Adrenal gland (tissue), 19 donors: ENCODE data around the gene HOXB8. TPM values are rescaled to one million over a fixed set of nuclear protein-coding genes. Genes with fewer than 3 reads are reported as not detected.

Source experiments
- DNase-seq, 7 donors: peaks; one replicate each; pipeline ENCODE4 v3.0.0-alpha.2; 2019 to 2020
- H3K27ac ChIP-seq, 5 donors: fragments of 200-600 bp; sonication (generic) in 4 of 5; 1 replicate in 3 of 5; 2 replicates in 2 of 5; pipeline versions ENCODE4 v1.5.1 to v1.8.0; 2016 to 2020; ENCODE audit warnings: mild to moderate bottlenecking in 1 of 5
- H3K27me3 ChIP-seq: fragments of 200-600 bp; 2 replicates; pipeline ENCODE4 v1.8.0; 2021
- H3K36me3 ChIP-seq, 2 donors: fragments of 200-600 bp; replicated peaks in 1 of 2; 1 replicate in 1 of 2; 2 replicates in 1 of 2; pipeline versions ENCODE4 v1.5.1 to v1.8.0; 2018 to 2022
- H3K4me1 ChIP-seq, 2 donors: fragments of 200-600 bp; replicated peaks in 1 of 2; 1 replicate in 1 of 2; 2 replicates in 1 of 2; pipeline versions ENCODE4 v1.5.1 to v1.8.0; 2018 to 2021
- H3K4me3 ChIP-seq, 4 donors: fragments of 200-600 bp; sonication (generic) in 3 of 4; one replicate each; pipeline ENCODE4 v1.5.1; 2016 to 2018
- H3K9me3 ChIP-seq, 3 donors: fragments of 200-600 bp; sonication (generic) in 1 of 3; replicated peaks in 1 of 3; 1 replicate in 2 of 3; 2 replicates in 1 of 3; pipeline versions ENCODE4 v1.5.1 to v1.8.0; 2016 to 2021
- CTCF ChIP-seq, 6 experiments: fragments of 450-650 bp in 4 of 6; fragments of 200-600 bp in 2 of 6; sonication (generic) in 1 of 6; IDR thresholded peaks; 1 replicate in 5 of 6; 2 replicates in 1 of 6; pipeline versions ENCODE4 v1.5.1 to v1.8.0; 2016 to 2021; ENCODE audit warnings: antibody characterized with exemption in 6 of 6, mild to moderate bottlenecking in 2 of 6, moderate library complexity in 1 of 6
- POLR2A ChIP-seq, 2 donors: fragments of 450-650 bp; IDR thresholded peaks; one replicate each; pipeline ENCODE4 v1.6.1; 2017; ENCODE audit warnings: antibody characterized with exemption in 2 of 2, mild to moderate bottlenecking in 2 of 2, moderate library complexity in 1 of 2
- WGBS, 4 donors: extraction: QIAGEN DNeasy Blood & Tissue Kit in 2 of 4; methylation state at CpG; one replicate each; pipeline versions ENCODE4 v1.1.5 to v1.1.7; 2013 to 2017; 5-methylcytosine and 5-hydroxymethylcytosine counted together
- intact Hi-C, 2 donors: fragments of 100-400 bp; cut with DNase I; formaldehyde crosslinking; loops; one replicate each; pipeline versions ENCODE4 v1.14.1 to v1.15.0; 2022 to 2023
- long read RNA-seq, 10 donors: library from polyadenylated mRNA in 3 of 10; unstranded in 2 of 10; stranded (forward) in 1 of 10; transcript quantifications; one replicate each; pipeline ENCODE4 v2.0.0 and lab custom pipeline, GENCODE V29; 2021 to 2026
- polyA plus RNA-seq, 3 donors: library from polyadenylated mRNA; stranded (reverse); fragments of 200-250 nt in 2 of 3; fragments of 350-450 nt in 1 of 3; fragmentation: Illumina TruSeq in 1 of 3; extraction: RNeasy Lipid Tissue Mini Kit (QIAGEN cat#74804) in 1 of 3; gene quantifications; one replicate each; pipeline ENCODE4 v1.2.3, GENCODE V29; 2013 to 2014
- total RNA-seq, 9 donors: library from RNA; depleted of rRNA in 4 of 9; stranded (reverse); fragments of >200 nt in 4 of 9; fragments of 120-200 nt in 1 of 9; fragmentation: NEBNext Ultra II Directional in 1 of 9; extraction: Animal tissue kit (Norgen Biotek cat#: 25700) in 1 of 9; gene quantifications; one replicate each; pipeline versions ENCODE4 v1.1.0 to v1.2.4, GENCODE V29; 2013 to 2023
- donor health status: healthy with polysubstance abuse.
- donor health status: Bipolar disorder and iron deficiency.
- donor health status: DM: yes; HTN: yes; CAD: no.
- donor health status: DM: no; HTN: no; CAD: no.
- donor health status: DM: no; HTN: no; CAD: no.
- donor health status: DM: yes; HTN: yes; CAD: no.

The HOXB8 gene
- total RNA-seq: 10 to 100 TPM in 1 of 9 donors, 1 to 10 TPM in 7, under 1 TPM in 1; 0.72 to 12.2 (median 6.2) TPM
- 10 to 100 TPM in 1 of 3 donors, 1 to 10 TPM in 2; 4.2 to 13.3 (median 5.6) TPM for polyA plus RNA-seq
- long read RNA-seq, donor 1: 0 reads
- long read RNA-seq, donor 2: 0 reads
- long read RNA-seq, donor 3: 0 reads
- long read RNA-seq, donor 4: 0 reads
- long read RNA-seq, donor 5, partial matches to known transcripts: 0 of 1 reads
- long read RNA-seq, donor 5, other reads (novel, unspliced or antisense): 1 of 1 reads
- long read RNA-seq, donor 6: 0 reads
- long read RNA-seq, donor 7: 0 reads
- long read RNA-seq, donor 8: 0 reads
- long read RNA-seq, donor 9: 0 reads
- long read RNA-seq, donor 10: 0 reads

GRCh38 chr17:48615047-48615962, at the start of gene HOXB8:
TSS of gene HOXB8 (minus strand) at chr17:48615292. CDS start at chr17:48614704, 588 bp downstream.
- Histone ChIP-seq H3K9me3 (no peaks in the 10 kb centered on the region), H3K4me3 (peak within 1 kb of the TSS in 1 of 4 donors; percentile 79), H3K4me1 (peaks cover 0 to 18% of the 10 kb centered on the region in 2 donors), H3K27ac (peak within 1 kb of the TSS in 2 of 5 donors; percentile 31 to 88), H3K27me3 (peaks cover 49% of the 10 kb centered on the region), H3K36me3 (no peaks in the 10 kb centered on the region)
- DNase-seq: no peak
- TF ChIP-seq CTCF (IDR thresholded peaks at IDR 0.05): no peak
- TF ChIP-seq POLR2A (IDR thresholded peaks at IDR 0.05): no peak
- intact Hi-C loops: loop anchor here in 1 of 2 donors (10.0 kb wide), 1 partner anchor 591 kb away; no protein-coding TSS in a partner anchor
- 21 to 25% (median 23%) methylated on average over 40 to 41 of the region's 41 CpGs for WGBS, 4 donors

GRCh38 chr17:48663134-48663924, 48.2 kb upstream of the HOXB8 start:
- Histone ChIP-seq H3K27me3 (no peaks in the 10 kb centered on the region), H3K4me3 (no peak overlapping the region), H3K9me3 (no peaks in the 10 kb centered on the region), H3K36me3 (no peaks in the 10 kb centered on the region), H3K4me1 (no peaks in the 10 kb centered on the region), H3K27ac (no peak overlapping the region)
- DNase-seq: no peak
- TF ChIP-seq POLR2A (IDR thresholded peaks at IDR 0.05) (no peak), CTCF (IDR thresholded peaks at IDR 0.05) (no peak)
- 81 to 86% (median 82%) methylated on average over 8 of the region's 8 CpGs for WGBS, 4 donors
- intact Hi-C loops: no loop called here

- TF ChIP-seq POLR2A (IDR thresholded peaks at IDR 0.05) (no peak), CTCF (IDR thresholded peaks at IDR 0.05) (no peak)
- DNase-seq: no peak
- Histone ChIP-seq H3K9me3 (no peaks in the 10 kb centered on the region), H3K4me3 (no peak overlapping the region), H3K36me3 (no peaks in the 10 kb centered on the region), H3K27ac (no peak overlapping the region), H3K27me3 (peaks cover 8% of the 10 kb centered on the region), H3K4me1 (no peaks in the 10 kb centered on the region)
- intact Hi-C loops: no loop called here
Observed at GRCh38 chr17:48655913-48656312, 40.8 kb upstream of the HOXB8 start.
